IPS-20b (cell line): ENCODE results near the gene PLXNA4.

Experiments
- H3K27ac ChIP-seq: one replicate; pipeline ENCODE4 v1.5.1; 2013; ENCODE audit warnings: low read length
- H3K27me3 ChIP-seq: 2 replicates; pipeline ENCODE4 v1.6.1; 2013; ENCODE audit warnings: mild to moderate bottlenecking, low read length, inconsistent platforms; ENCODE audit not compliant: insufficient read depth
- H3K36me3 ChIP-seq: 2 replicates; pipeline ENCODE4 v1.6.1; 2013; ENCODE audit warnings: low read depth, mild to moderate bottlenecking, inconsistent platforms, low read length, moderate library complexity; ENCODE audit not compliant: insufficient read depth
- H3K4me1 ChIP-seq: 2 replicates; pipeline ENCODE4 v1.6.1; 2013; ENCODE audit warnings: mild to moderate bottlenecking, control low read depth, inconsistent platforms, low read length, moderate library complexity; ENCODE audit not compliant: insufficient read depth
- H3K4me3 ChIP-seq: 2 replicates; pipeline ENCODE4 v1.5.1; 2013; ENCODE audit warnings: mild to moderate bottlenecking, low read length, inconsistent platforms
- H3K9ac ChIP-seq: 2 replicates; pipeline ENCODE4 v1.6.1; 2013; ENCODE audit warnings: low read depth, mild to moderate bottlenecking, inconsistent platforms, low read length, moderate library complexity
- H3K9me3 ChIP-seq: 2 replicates; pipeline ENCODE4 v1.6.1; 2013; ENCODE audit warnings: mild to moderate bottlenecking, low read depth, low read length, inconsistent platforms; ENCODE audit not compliant: insufficient read depth

The PLXNA4 gene

DNA sequence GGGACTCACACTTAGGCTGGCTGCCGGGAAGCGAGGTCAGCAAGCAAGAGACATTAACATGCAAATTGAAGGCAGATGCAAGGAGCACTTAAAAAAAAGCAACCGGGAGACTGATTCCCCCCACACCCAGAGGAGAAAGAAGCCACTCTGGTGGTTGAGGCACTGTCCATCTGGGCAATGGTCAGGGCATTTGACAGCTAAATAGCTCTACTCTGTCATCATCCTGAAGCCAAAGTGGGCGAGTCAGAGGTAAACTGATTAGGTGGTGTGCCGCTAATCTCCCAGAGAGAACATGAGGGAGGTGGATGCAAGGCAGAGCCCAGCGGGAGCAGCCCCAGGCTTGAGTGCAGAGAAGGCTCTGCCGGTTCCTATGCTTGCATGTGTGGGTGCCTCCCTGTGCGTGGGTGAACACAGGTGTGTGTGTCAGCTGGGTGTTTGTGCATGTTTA is 100.6 kb downstream of the PLXNA4 start:
- Histone ChIP-seq H3K4me1 (peaks cover 13% of the 10 kb centered on the region; the same call in 1 of the 2 replicates), H3K4me3 (peak overlapping the region; percentile 31; the same call in 1 of the 2 replicates), H3K27me3 (peaks cover 9% of the 10 kb centered on the region; the same call in 1 of the 2 replicates), H3K9me3 (no peaks in the 10 kb centered on the region), H3K27ac (no peak overlapping the region), H3K9ac (peak overlapping the region; percentile 3; the same call in 1 of the 2 replicates), H3K36me3 (no peaks in the 10 kb centered on the region)

DNA sequence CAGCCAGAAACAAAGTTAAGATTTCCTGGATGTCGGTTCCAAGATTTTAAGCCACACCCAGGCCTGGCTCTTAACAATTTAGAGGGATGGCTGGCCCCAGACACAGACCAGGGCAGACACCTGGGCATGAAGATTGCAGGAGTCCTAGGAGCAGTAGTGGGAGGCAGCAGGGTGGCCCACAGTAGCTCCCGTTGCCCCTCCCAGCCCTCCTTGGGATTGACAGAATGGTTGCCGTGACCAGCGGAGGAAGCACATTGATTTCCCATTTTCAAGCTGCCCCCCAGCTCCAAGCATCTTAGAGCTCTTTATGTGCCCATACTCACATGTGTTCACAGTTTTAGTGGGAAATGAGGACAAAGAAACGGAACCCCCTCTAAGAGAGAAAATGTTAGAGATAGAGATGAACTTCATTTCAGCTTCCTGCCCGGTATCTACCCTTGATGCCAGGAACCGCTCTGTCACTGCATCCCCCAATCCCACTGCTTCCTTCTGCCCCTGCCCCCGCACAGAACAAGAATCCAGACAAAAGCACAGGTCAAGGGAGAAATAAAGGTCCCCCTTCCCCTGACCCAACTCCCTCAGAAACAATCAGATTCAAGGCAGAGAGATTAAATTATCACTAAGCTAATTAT is 101.1 kb downstream of the PLXNA4 start:
- peak overlapping the region; percentile 31; the same call in 1 of the 2 replicates for H3K4me3 ChIP-seq
- H3K9ac ChIP-seq, result peak overlapping the region; percentile 3; the same call in 1 of the 2 replicates
- H3K27ac ChIP-seq, result no peak overlapping the region
- H3K9me3 ChIP-seq, result no peaks in the 10 kb centered on the region
- no peaks in the 10 kb centered on the region for H3K36me3 ChIP-seq
- peaks cover 13% of the 10 kb centered on the region; the same call in 1 of the 2 replicates for H3K4me1 ChIP-seq
- peaks cover 9% of the 10 kb centered on the region; the same call in 1 of the 2 replicates for H3K27me3 ChIP-seq

DNA sequence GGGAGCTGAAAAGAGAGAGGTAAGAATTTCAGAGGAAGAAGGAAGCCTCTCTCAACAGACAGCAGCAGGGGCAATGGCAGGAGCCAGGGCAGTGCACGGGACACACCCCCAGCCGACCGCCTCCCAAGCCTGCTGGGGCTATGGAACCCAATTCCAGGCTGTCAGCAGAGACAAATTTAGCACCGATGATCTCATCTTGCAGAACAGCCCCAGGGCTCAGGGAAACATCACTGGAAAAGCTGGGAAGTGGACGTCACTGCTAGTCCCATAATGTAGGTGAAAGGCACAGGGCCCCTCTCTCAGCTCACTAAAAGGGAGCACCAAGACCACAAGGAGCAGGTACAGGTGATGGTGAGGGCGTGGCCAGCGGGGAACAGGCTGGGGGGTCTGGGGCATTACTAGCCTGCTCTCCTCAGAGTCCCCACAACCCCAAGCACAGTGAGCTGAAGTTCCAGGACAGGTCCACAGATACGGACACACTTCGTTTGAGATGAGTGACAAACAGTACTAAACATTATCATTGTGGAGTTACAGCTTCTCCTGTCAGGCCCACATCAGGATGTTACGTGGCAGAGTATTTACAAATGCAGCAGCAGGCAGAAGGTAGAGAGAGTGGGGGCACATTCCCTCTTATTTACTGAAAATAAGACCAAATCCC is 103.7 kb downstream of the PLXNA4 start:
- H3K27me3 ChIP-seq, result peaks cover 9% of the 10 kb centered on the region; the same call in 1 of the 2 replicates
- H3K27ac ChIP-seq, result no peak overlapping the region
- peaks cover 13% of the 10 kb centered on the region; the same call in 1 of the 2 replicates for H3K4me1 ChIP-seq
- H3K9ac ChIP-seq, result no peak overlapping the region
- H3K9me3 ChIP-seq, result no peaks in the 10 kb centered on the region
- no peak overlapping the region for H3K4me3 ChIP-seq
- H3K36me3 ChIP-seq, result no peaks in the 10 kb centered on the region

DNA sequence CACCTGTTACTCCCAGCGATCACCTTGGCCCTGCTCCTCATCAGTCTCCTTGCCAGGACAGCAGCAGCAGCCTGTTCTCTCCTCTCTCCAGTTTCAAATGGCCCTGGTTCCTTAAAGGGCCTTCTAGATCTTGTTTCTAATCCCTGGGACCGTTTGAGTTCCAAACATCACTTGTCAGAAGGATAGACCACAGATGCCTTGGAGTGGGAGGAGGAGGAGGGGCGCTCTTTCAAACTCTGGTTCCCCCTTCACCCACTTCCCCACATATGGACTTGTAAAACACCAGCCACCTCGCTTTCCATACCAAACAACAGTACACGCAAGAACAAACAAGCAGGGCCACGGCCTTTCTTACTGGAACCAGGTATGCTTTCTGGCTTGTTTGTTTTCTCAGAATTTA is 104.8 kb downstream of the PLXNA4 start:
- peaks cover 13% of the 10 kb centered on the region; the same call in 1 of the 2 replicates for H3K4me1 ChIP-seq
- H3K4me3 ChIP-seq, result no peak overlapping the region

DNA sequence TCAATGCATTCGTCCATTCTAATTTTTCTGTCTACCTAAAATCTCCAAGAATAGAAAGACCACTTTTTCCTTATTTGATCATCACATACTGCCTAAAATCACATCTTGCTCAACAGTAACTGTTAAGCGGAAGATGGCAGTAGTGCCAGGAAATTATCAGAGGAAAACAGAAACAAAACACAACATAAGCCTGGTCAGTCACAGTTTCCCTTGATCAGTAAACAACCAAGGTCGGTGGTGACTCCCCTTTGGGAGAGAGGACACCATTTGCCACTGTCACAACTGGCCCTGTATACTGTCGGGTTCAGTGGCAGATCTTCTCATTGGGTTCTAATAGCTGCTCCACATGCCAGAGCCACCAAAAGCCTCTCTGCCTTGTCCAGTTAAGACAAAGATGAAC is 106.6 kb downstream of the PLXNA4 start:
- H3K36me3 ChIP-seq, result no peaks in the 10 kb centered on the region
- H3K4me1 ChIP-seq, result no peaks in the 10 kb centered on the region
- H3K4me3 ChIP-seq, result no peak overlapping the region
- H3K9me3 ChIP-seq, result no peaks in the 10 kb centered on the region
- H3K9ac ChIP-seq, result no peak overlapping the region
- no peak overlapping the region for H3K27ac ChIP-seq
- no peaks in the 10 kb centered on the region for H3K27me3 ChIP-seq

More for the DNA sequence above, 104.8 kb downstream of the PLXNA4 start:
- H3K27me3 ChIP-seq, result peaks cover 9% of the 10 kb centered on the region; the same call in 1 of the 2 replicates
- H3K27ac ChIP-seq, result no peak overlapping the region
- H3K9me3 ChIP-seq, result no peaks in the 10 kb centered on the region
- H3K36me3 ChIP-seq, result no peaks in the 10 kb centered on the region
- H3K9ac ChIP-seq, result no peak overlapping the region

DNA sequence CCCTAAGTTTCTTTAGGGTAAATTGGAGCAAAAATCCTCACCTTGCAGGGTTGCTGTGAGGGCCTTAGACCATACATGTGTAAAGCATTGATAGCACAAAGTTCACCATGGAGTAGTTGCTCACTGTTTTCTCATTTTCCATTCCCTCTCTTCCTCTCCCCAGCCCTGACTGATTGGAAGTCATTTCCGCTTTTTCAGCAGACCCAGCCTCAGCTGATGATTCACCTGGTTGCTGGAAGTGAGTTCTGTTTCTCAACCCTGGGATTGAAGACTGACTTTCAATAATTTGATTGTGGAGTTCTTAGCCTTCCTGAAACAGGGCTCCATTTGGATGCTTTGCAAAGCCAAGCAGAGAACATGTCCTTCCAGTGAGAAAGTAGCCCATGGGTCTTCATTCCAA is 107.0 kb downstream of the PLXNA4 start:
- H3K4me1 ChIP-seq, result no peaks in the 10 kb centered on the region
- no peaks in the 10 kb centered on the region for H3K36me3 ChIP-seq
- H3K4me3 ChIP-seq, result no peak overlapping the region
- H3K9ac ChIP-seq, result no peak overlapping the region
- no peak overlapping the region for H3K27ac ChIP-seq
- H3K9me3 ChIP-seq, result no peaks in the 10 kb centered on the region
- no peaks in the 10 kb centered on the region for H3K27me3 ChIP-seq

DNA sequence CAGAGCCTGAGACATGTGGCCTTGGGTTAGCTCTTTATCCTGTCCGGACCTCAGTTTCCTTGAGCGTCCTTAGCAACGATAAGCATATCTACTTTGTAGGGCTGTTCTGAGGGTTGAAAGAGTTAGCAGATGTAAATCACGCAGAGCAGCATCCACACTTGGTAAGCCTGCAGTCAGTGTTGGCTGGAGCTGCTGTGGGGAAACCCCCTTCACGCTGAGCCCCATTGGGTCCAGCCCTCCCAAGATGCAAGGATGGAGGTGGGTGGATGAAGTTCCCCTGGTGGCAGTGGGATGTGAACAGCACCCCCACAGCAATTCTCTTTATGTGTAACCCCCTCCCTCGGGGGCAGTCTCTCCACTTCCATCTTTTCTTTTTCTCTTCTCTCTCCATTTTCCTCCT is 109.9 kb downstream of the PLXNA4 start:
- H3K4me1 ChIP-seq, result no peaks in the 10 kb centered on the region; the same call in 1 of the 2 replicates
- H3K36me3 ChIP-seq, result no peaks in the 10 kb centered on the region
- H3K27me3 ChIP-seq, result no peaks in the 10 kb centered on the region
- no peaks in the 10 kb centered on the region for H3K9me3 ChIP-seq
- H3K27ac ChIP-seq, result no peak overlapping the region
- no peak overlapping the region for H3K9ac ChIP-seq
- H3K4me3 ChIP-seq, result no peak overlapping the region

DNA sequence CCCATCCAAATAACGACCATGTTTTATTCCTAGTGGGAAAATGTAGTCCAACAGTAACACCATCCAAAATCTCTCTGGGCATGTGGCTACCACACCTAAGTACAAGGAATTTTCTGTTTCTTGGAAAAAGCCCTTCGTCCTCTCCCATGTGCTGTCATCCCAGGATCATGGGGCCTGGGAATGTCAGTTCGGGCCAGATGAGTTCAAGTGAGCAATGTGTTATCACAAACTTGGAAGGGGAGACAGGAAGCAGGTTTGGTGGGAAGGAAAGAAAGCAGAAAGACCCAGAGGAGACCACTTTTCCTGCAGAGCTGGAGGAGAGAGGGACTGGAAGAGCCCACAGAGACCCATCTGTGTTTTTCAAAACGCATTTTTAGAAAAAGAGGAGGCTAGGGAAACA is 110.8 kb downstream of the PLXNA4 start:
- H3K27ac ChIP-seq, result no peak overlapping the region
- no peaks in the 10 kb centered on the region for H3K36me3 ChIP-seq
- H3K4me1 ChIP-seq, result peaks cover 7% of the 10 kb centered on the region; the same call in 1 of the 2 replicates
- no peak overlapping the region for H3K9ac ChIP-seq
- no peaks in the 10 kb centered on the region for H3K27me3 ChIP-seq
- no peaks in the 10 kb centered on the region for H3K9me3 ChIP-seq
- H3K4me3 ChIP-seq, result no peak overlapping the region

DNA sequence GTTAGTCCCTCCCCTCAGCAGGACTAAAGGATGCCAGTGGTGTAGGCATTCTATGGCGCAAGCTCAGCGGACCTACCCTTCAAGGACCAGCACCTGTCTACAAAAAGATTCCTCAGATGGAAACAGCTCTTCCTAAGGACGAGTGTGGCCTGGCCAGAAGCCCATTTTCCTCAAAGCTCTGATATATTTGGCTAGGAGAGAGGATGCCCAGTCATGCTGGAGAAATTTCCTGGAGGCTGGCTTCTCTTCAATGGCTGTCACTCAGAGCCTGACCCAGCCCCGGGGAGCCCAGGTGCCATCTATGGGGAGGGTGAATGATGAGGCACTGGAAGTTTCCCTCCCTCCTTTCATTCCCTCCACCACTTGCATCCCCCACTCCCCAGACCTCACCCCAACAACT is 111.5 kb downstream of the PLXNA4 start:
- H3K9me3 ChIP-seq, result no peaks in the 10 kb centered on the region
- no peaks in the 10 kb centered on the region for H3K36me3 ChIP-seq
- H3K27ac ChIP-seq, result no peak overlapping the region
- no peak overlapping the region for H3K4me3 ChIP-seq
- no peak overlapping the region for H3K9ac ChIP-seq
- peaks cover 7% of the 10 kb centered on the region; the same call in 1 of the 2 replicates for H3K4me1 ChIP-seq
- H3K27me3 ChIP-seq, result no peaks in the 10 kb centered on the region

DNA sequence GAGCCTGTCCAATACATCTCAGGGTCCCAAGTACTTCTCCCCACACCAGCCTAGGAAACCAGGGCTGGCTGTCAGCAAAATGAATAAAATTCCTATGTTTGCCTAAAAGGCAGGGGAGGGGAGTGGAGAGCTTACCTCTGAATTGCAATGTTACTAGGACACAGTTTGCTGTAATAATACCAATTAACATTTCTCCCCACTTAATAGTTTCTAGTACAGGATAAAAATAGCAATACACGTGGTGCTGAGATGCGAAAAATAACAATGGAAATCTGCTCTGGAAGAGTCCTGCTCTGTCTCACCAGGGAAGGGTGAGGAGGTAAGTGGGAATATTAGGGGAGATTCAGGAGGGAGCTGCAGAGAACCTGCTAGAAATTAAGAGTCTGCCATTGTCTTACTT is 112.3 kb downstream of the PLXNA4 start:
- no peak overlapping the region for H3K27ac ChIP-seq
- no peaks in the 10 kb centered on the region for H3K9me3 ChIP-seq
- no peak overlapping the region for H3K9ac ChIP-seq
- H3K4me3 ChIP-seq, result no peak overlapping the region
- no peaks in the 10 kb centered on the region for H3K36me3 ChIP-seq
- H3K27me3 ChIP-seq, result no peaks in the 10 kb centered on the region
- peaks cover 7% of the 10 kb centered on the region; the same call in 1 of the 2 replicates for H3K4me1 ChIP-seq

DNA sequence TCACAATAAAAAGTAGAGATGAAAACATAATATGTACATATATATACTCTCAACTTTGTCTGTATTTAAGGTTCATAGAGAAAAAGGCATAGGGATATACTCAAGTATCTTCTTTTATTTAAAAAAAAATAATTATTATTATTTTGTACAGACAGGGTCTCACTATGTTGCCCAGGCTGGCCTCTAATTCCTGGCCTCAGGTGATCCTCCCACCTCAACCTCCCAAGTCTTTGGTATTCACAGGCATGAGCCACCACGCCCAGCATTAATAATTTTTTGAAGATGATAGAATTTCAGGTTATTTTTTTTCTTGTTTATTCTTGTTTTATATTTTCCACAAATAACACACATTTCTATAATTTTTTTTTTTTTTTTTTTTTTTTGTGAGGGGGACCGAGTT is 113.8 kb downstream of the PLXNA4 start:
- H3K4me3 ChIP-seq, result no peak overlapping the region
- no peaks in the 10 kb centered on the region for H3K27me3 ChIP-seq
- H3K4me1 ChIP-seq, result peaks cover 7% of the 10 kb centered on the region; the same call in 1 of the 2 replicates

More for the DNA sequence above, 113.8 kb downstream of the PLXNA4 start:
- no peak overlapping the region for H3K9ac ChIP-seq
- no peaks in the 10 kb centered on the region for H3K9me3 ChIP-seq
- H3K36me3 ChIP-seq, result no peaks in the 10 kb centered on the region
- no peak overlapping the region for H3K27ac ChIP-seq
